H1 (cell line): ENCODE data around the gene ABHD17B. TPM values are rescaled to one million over a fixed set of nuclear protein-coding genes. Genes with fewer than 3 reads are reported as not detected.

ENCODE experiments used
- CTCF ChIA-PET: fragments of 300-600 bp; sonication (Branson Sonifier 250); formaldehyde crosslinking; loops from one replicate; lab custom pipeline; 2021; ENCODE audit not compliant: partially characterized antibody; lab: Charles Lee
- POLR2A ChIA-PET: fragments of 300-600 bp; sonication (Branson Sonifier 250); formaldehyde crosslinking; loops from one replicate; lab custom pipeline; 2021; ENCODE audit warnings: inconsistent platforms; ENCODE audit not compliant: partially characterized antibody; lab: Charles Lee
- DNase-seq, 2 experiments: peaks; one replicate each; pipeline versions ENCODE4 v3.0.0 to v3.0.0-alpha.2; 2010 to 2022; ENCODE audit warnings: low spot score in 2 of 2, low read depth in 1 of 2, mixed read lengths in 1 of 2
- FAIRE-seq: peaks from 2 replicates; lab custom pipeline; 2011; peaks lifted over from hg19 to GRCh38; lab: Jason Lieb, UNC
- H2AFZ ChIP-seq: 2 replicates; pipeline ENCODE4 v1.8.1; 2012; ENCODE audit warnings: low read length, inconsistent platforms
- H2AK5ac ChIP-seq: 2 replicates; pipeline ENCODE4 v1.6.1; 2013; ENCODE audit warnings: low read depth, low read length
- H2BK120ac ChIP-seq: replicated peaks from 2 replicates; pipeline ENCODE3; 2013; ENCODE audit warnings: low read depth, low read length, inconsistent platforms
- H2BK12ac ChIP-seq: 2 replicates; pipeline ENCODE4 v1.6.1; 2013; ENCODE audit warnings: low read depth, low read length
- H2BK15ac ChIP-seq: 2 replicates; pipeline ENCODE4 v1.6.1; 2013; ENCODE audit warnings: low read length
- H2BK20ac ChIP-seq: 2 replicates; pipeline ENCODE4 v1.6.1; 2013; ENCODE audit warnings: low read length
- H2BK5ac ChIP-seq: 2 replicates; pipeline ENCODE4 v1.6.1; 2013; ENCODE audit warnings: low read depth, low read length
- H3K14ac ChIP-seq: 2 replicates; pipeline ENCODE4 v1.6.1; 2013; ENCODE audit warnings: inconsistent platforms; ENCODE audit not compliant: insufficient read length
- H3K18ac ChIP-seq: 2 replicates; pipeline ENCODE4 v1.6.1; 2013; ENCODE audit warnings: low read length; ENCODE audit errors: extremely low read depth
- H3K23ac ChIP-seq: 2 replicates; pipeline ENCODE4 v1.6.1; 2013; ENCODE audit warnings: inconsistent platforms; ENCODE audit not compliant: insufficient read length
- H3K23me2 ChIP-seq: 2 replicates; pipeline ENCODE4 v1.6.1; 2013; ENCODE audit warnings: low read depth, low read length
- H3K27ac ChIP-seq: 2 replicates; pipeline ENCODE4 v1.6.1; 2011; ENCODE audit warnings: low read depth, low read length, inconsistent platforms
- H3K27me3 ChIP-seq, 4 experiments: replicated peaks in 1 of 4; 1 replicate in 1 of 4; 2 replicates in 3 of 4; pipeline versions ENCODE4 v1.6.1 to v1.8.1; 2011 to 2013; ENCODE audit warnings: low read length in 3 of 4, mild to moderate bottlenecking in 3 of 4, inconsistent platforms in 2 of 4, mixed read lengths in 2 of 4, moderate library complexity in 1 of 4; ENCODE audit not compliant: control insufficient read depth in 3 of 4, insufficient read depth in 3 of 4; ENCODE audit errors: extremely low read depth in 1 of 4
- H3K36me3 ChIP-seq, 4 experiments: 2 replicates each; pipeline versions ENCODE4 v1.6.1 to v1.8.1; 2011 to 2013; ENCODE audit warnings: mild to moderate bottlenecking in 4 of 4, low read length in 3 of 4, moderate library complexity in 2 of 4, control low read depth in 1 of 4, inconsistent platforms in 1 of 4; ENCODE audit not compliant: insufficient read depth in 4 of 4, control insufficient read depth in 2 of 4
- H3K4ac ChIP-seq: replicated peaks from 2 replicates; pipeline ENCODE3; 2013; ENCODE audit warnings: low read length, low read depth, mixed read lengths, inconsistent platforms; ENCODE audit not compliant: insufficient read length
- H3K4me1 ChIP-seq, 4 experiments: replicated peaks in 1 of 4; 1 replicate in 1 of 4; 2 replicates in 3 of 4; pipeline versions ENCODE4 v1.6.1 to v1.8.1; 2011 to 2013; ENCODE audit warnings: low read length in 3 of 4, inconsistent platforms in 2 of 4, mixed read lengths in 1 of 4; ENCODE audit not compliant: insufficient read depth in 4 of 4, control insufficient read depth in 3 of 4
- H3K4me2 ChIP-seq, 2 experiments: 2 replicates each; pipeline versions ENCODE4 v1.6.1 to v1.8.1; 2011 to 2013; ENCODE audit warnings: low read depth in 2 of 2, low read length in 2 of 2, control low read depth in 1 of 2, inconsistent platforms in 1 of 2, mild to moderate bottlenecking in 1 of 2; ENCODE audit not compliant: insufficient read depth in 1 of 2
- H3K4me3 ChIP-seq, 4 experiments: fragments of 200-600, 300-600 bp in 1 of 4; sonication (generic), shearing (Covaris generic), sonication (Bioruptor Twin) in 1 of 4; 2 replicates each; pipeline versions ENCODE4 v1.5.1 to v1.8.1; 2011 to 2016; ENCODE audit warnings: low read length in 4 of 4, low read depth in 3 of 4, control low read depth in 2 of 4, inconsistent platforms in 2 of 4, mild to moderate bottlenecking in 2 of 4, mixed read lengths in 1 of 4, moderate library complexity in 1 of 4; ENCODE audit not compliant: insufficient read depth in 2 of 4; ENCODE audit errors: extremely low read depth in 1 of 4
- H3K56ac ChIP-seq: replicated peaks from 2 replicates; pipeline ENCODE3; 2013; ENCODE audit warnings: low read depth, mild to moderate bottlenecking, mixed read lengths, low read length, inconsistent platforms; ENCODE audit not compliant: insufficient read length
- H3K79me1 ChIP-seq: 2 replicates; pipeline ENCODE4 v1.6.1; 2013; ENCODE audit warnings: low read depth, low read length, control low read depth
- H3K79me2 ChIP-seq, 2 experiments: 2 replicates each; pipeline versions ENCODE4 v1.6.1 to v1.8.1; 2012 to 2013; ENCODE audit warnings: low read length in 2 of 2, mild to moderate bottlenecking in 2 of 2, inconsistent platforms in 1 of 2; ENCODE audit not compliant: insufficient read depth in 2 of 2, control insufficient read depth in 1 of 2
- H3K9ac ChIP-seq, 4 experiments: replicated peaks in 1 of 4; 1 replicate in 1 of 4; 2 replicates in 3 of 4; pipeline versions ENCODE4 v1.6.1 to v1.8.1; 2011 to 2013; ENCODE audit warnings: low read depth in 3 of 4, low read length in 3 of 4, control low read depth in 2 of 4, mild to moderate bottlenecking in 2 of 4, moderate library complexity in 2 of 4, inconsistent platforms in 1 of 4; ENCODE audit errors: extremely low read depth in 1 of 4
- H3K9me3 ChIP-seq, 2 experiments: 2 replicates each; pipeline versions ENCODE4 v1.6.1 to v1.8.1; 2012 to 2013; ENCODE audit warnings: mild to moderate bottlenecking in 2 of 2, moderate library complexity in 2 of 2, control low read depth in 1 of 2, inconsistent platforms in 1 of 2, low read depth in 1 of 2, low read length in 1 of 2, mixed read lengths in 1 of 2; ENCODE audit not compliant: insufficient read depth in 2 of 2
- H4K20me1 ChIP-seq, 2 experiments: replicated peaks in 1 of 2; 2 replicates each; pipeline versions ENCODE3 to v1.8.1; 2011 to 2013; ENCODE audit warnings: inconsistent platforms in 2 of 2, low read length in 2 of 2, mild to moderate bottlenecking in 1 of 2; ENCODE audit not compliant: insufficient read depth in 2 of 2, control insufficient read depth in 1 of 2
- H4K5ac ChIP-seq: 2 replicates; pipeline ENCODE4 v1.6.1; 2013; ENCODE audit warnings: low read length, low read depth, mixed read lengths, inconsistent platforms; ENCODE audit not compliant: insufficient read length
- H4K8ac ChIP-seq: 2 replicates; pipeline ENCODE4 v1.8.0; 2013; ENCODE audit warnings: mild to moderate bottlenecking, moderate library complexity, low read length, inconsistent platforms; ENCODE audit not compliant: insufficient read depth; ENCODE audit errors: extremely low read depth
- H4K91ac ChIP-seq: replicated peaks from 2 replicates; pipeline ENCODE3; 2013; ENCODE audit warnings: low read length, mixed read lengths, inconsistent platforms; ENCODE audit not compliant: insufficient read length
- CBX8 ChIP-seq: fragments of 300-800, 300-1000 bp; sonication (generic); IDR thresholded peaks from 2 replicates; pipeline ENCODE4 v1.7.1; 2016; ENCODE audit warnings: low read depth, low read length, borderline replicate concordance
- CHD1 ChIP-seq: IDR thresholded peaks from 2 replicates; pipeline ENCODE4 v1.6.1; 2012; ENCODE audit warnings: low read depth, low read length, improper control_type of control experiment
- EP300 ChIP-seq, 2 experiments: IDR thresholded peaks; 1 replicate in 1 of 2; 2 replicates in 1 of 2; pipeline ENCODE4 v1.6.1; 2011 to 2012; ENCODE audit warnings: low read depth in 2 of 2, low read length in 2 of 2, mild to moderate bottlenecking in 2 of 2, borderline replicate concordance in 1 of 2, inconsistent platforms in 1 of 2, moderate library complexity in 1 of 2
- EZH2 ChIP-seq: fragments of 200-600 bp; sonication (generic); IDR thresholded peaks from 2 replicates; pipeline ENCODE4 v1.7.1; 2012; ENCODE audit warnings: low read depth, mild to moderate bottlenecking, moderate library complexity, low read length, inconsistent platforms; ENCODE audit not compliant: severe bottlenecking
- KDM1A ChIP-seq: fragments of 200-600, 300-600 bp; sonication (generic); IDR thresholded peaks from 2 replicates; pipeline ENCODE4 v1.7.1; 2016; ENCODE audit warnings: mild to moderate bottlenecking, low read length, borderline replicate concordance
- KDM5A ChIP-seq: fragments of 200-600 bp; IDR thresholded peaks from 2 replicates; pipeline ENCODE4 v1.7.1; 2012; ENCODE audit warnings: mild to moderate bottlenecking, low read length, inconsistent platforms, mixed read lengths
- NRF1 ChIP-seq: IDR thresholded peaks from 2 replicates; pipeline ENCODE4 v1.6.1; 2011; ENCODE audit warnings: mild to moderate bottlenecking, low read depth, low read length, improper control_type of control experiment
- RNF2 ChIP-seq: fragments of 200-900, 300-1000 bp; sonication (generic); IDR thresholded peaks from 2 replicates; pipeline ENCODE4 v1.7.1; 2016; ENCODE audit warnings: borderline replicate concordance, low read depth, mild to moderate bottlenecking, antibody characterized with exemption, low read length; ENCODE audit not compliant: poor library complexity, severe bottlenecking; ENCODE audit errors: missing control alignments
- SIX5 ChIP-seq: IDR thresholded peaks from 2 replicates; pipeline ENCODE4 v1.6.1; 2011; ENCODE audit warnings: mild to moderate bottlenecking, low read depth, low read length
- SUZ12 ChIP-seq: fragments of 200-600 bp; sonication (generic); IDR thresholded peaks from 2 replicates; pipeline ENCODE4 v1.6.1; 2012; ENCODE audit warnings: mild to moderate bottlenecking, inconsistent platforms, low read length, moderate library complexity, mixed read lengths
- TEAD4 ChIP-seq: IDR thresholded peaks from 2 replicates; pipeline ENCODE4 v1.6.1; 2012; ENCODE audit warnings: low read depth, low read length, inconsistent platforms, mixed read lengths
- ZNF274 ChIP-seq: IDR thresholded peaks from 2 replicates; pipeline ENCODE4 v1.7.0; 2012; ENCODE audit warnings: low read length, borderline replicate concordance; ENCODE audit errors: extremely low read depth
- WGBS, 2 experiments: shearing (Covaris generic) in 1 of 2; methylation state at CpG; one replicate each; pipeline versions ENCODE4 v1.1.6 to v1.1.7; 2013 to 2015; ENCODE audit warnings: low lambda C conversion rate in 2 of 2, mixed read lengths in 2 of 2, inconsistent platforms in 1 of 2, low coverage in 1 of 2, missing lambda C conversion rate in 1 of 2; ENCODE audit not compliant: insufficient replicate concordance in 2 of 2, insufficient coverage in 1 of 2, insufficient read length in 1 of 2; ENCODE audit errors: extremely low coverage in 1 of 2, missing lambda C conversion rate in 1 of 2; 5-methylcytosine and 5-hydroxymethylcytosine counted together
- polyA plus RNA-seq, 7 experiments: library from polyadenylated mRNA; depleted of rRNA in 3 of 7; stranded (reverse) in 5 of 7; unstranded in 2 of 7; fragments of >200 nt in 5 of 7; fragments of 200-250 nt in 2 of 7; gene quantifications; 1 replicate in 5 of 7; 2 replicates in 1 of 7; 4 replicates in 1 of 7; pipeline versions ENCODE4 v1.2.1 to v1.2.3, GENCODE V29; 2011 to 2013; ENCODE audit warnings: missing spikeins in 2 of 7, mixed read lengths in 2 of 7
- total RNA-seq: library from RNA; stranded (reverse); fragmentation: NEBNext Ultra II Directional; extraction: Animal tissue kit (Norgen Biotek cat#: 25700); gene quantifications from 2 replicates; pipeline ENCODE4 v1.2.1, GENCODE V29; 2021
- TF ChIP-seq, protein P1 (sequence below): IDR thresholded peaks from 2 replicates; pipeline ENCODE4 v1.6.1; 2012; ENCODE audit warnings: inconsistent platforms

Gene ABHD17B
- total and polyA plus RNA-seq, 2 of the 8 experiments (the other 6 are each of a cell fraction or from before 2014, with no cell fraction given) = 37.2 to 60.8 TPM

DNA sequence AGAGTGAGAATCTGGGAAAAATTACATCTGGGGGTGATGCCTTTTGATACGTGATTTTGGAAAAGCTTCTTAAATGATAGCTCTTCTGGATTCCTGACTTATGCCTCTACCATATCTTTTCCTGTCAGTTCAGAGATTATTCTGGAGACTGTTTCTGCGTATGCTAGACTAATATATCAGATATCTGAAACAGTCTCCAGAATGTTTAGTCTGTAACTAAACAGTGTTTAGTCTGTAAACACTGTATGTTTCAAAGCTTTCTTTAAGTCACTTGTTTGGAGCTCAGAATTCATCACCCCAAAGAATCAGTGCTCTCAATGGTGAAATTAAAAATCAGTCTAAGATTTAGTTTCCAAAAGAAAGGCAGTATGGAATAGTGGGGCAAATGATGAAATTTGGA lies 20.2 kb upstream of the ABHD17B start:
- Histone ChIP-seq H4K20me1 (no peaks in the 10 kb centered on the region), H3K27ac (no peak overlapping the region), H3K9me3 (no peaks in the 10 kb centered on the region), H2AFZ (no peak overlapping the region), H4K8ac (no peak overlapping the region), H4K91ac (no peak overlapping the region), H2BK15ac (no peak overlapping the region), H3K56ac (no peak overlapping the region), H3K36me3 (no peaks in the 10 kb centered on the region), H2BK12ac (no peak overlapping the region), H3K9ac (no peak overlapping the region), H3K79me1 (peaks cover 2% of the 10 kb centered on the region; the same call in 1 of the 2 replicates), H3K27me3 (no peaks in the 10 kb centered on the region), H3K23ac (no peak overlapping the region), H3K79me2 (peaks cover 0 to 55% of the 10 kb centered on the region in 2 experiments; a peak in 2 of 4 replicates), H3K4ac (no peak overlapping the region), H3K14ac (no peak overlapping the region), H2BK120ac (no peak overlapping the region), H4K5ac (no peak overlapping the region), H3K4me3 (no peak overlapping the region), H2AK5ac (no peak overlapping the region), H3K18ac (no peak overlapping the region), H3K23me2 (no peaks in the 10 kb centered on the region), H2BK5ac (no peak overlapping the region), H3K4me1 (peaks cover 0 to 9% (median 1%) of the 10 kb centered on the region in 4 experiments; a peak in 2 of 7 replicates), H2BK20ac (no peak overlapping the region), H3K4me2 (no peak overlapping the region)
- WGBS, 2 experiments = 91% methylated on average over 2 of the region's 2 CpGs; no CpG with 5 or more reads in 1 of the 2 experiments
- ChIA-PET CTCF (interaction anchor here (0.9 to 1.3 kb wide), 4 partner anchors 8 to 95 kb away, joined by 3 to 4 read pairs (median 3); no protein-coding TSS in a partner anchor), POLR2A (interaction anchor here (0.6 to 4.1 kb wide), 6 partner anchors 11 to 1539 kb away, joined by 3 to 28 read pairs (median 4); partner anchors contain the start of genes ABHD17B and C9orf85)
- FAIRE-seq (no peak), DNase-seq (no peak)
- TF ChIP-seq, protein P1, sequence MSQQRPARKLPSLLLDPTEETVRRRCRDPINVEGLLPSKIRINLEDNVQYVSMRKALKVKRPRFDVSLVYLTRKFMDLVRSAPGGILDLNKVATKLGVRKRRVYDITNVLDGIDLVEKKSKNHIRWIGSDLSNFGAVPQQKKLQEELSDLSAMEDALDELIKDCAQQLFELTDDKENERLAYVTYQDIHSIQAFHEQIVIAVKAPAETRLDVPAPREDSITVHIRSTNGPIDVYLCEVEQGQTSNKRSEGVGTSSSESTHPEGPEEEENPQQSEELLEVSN = no peak
- TF ChIP-seq TEAD4 = no peak
- TF ChIP-seq NRF1 = no peak
- no peak for TF ChIP-seq EP300 (IDR thresholded peaks at IDR 0.05; ENCODE audit: borderline replicate concordance in 1 of 2, low read depth in 2 of 2, low read length in 2 of 2)
- no peak for TF ChIP-seq ZNF274
- TF ChIP-seq KDM5A = no peak
- TF ChIP-seq EZH2 = no peak
- TF ChIP-seq SUZ12 = no peak
- TF ChIP-seq CBX8 = no peak
- no peak for TF ChIP-seq RNF2
- no peak for TF ChIP-seq CHD1
- TF ChIP-seq KDM1A = no peak
- no peak for TF ChIP-seq SIX5
